GM18867 (cell line): Measurements from ENCODE around the gene SLC16A9.

ENCODE experiments used
- ATAC-seq: cut with Tn5 transposase; IDR thresholded peaks from one replicate; pipeline ENCODE4 v1.9.1; 2021; ENCODE audit warnings: mild to moderate bottlenecking, moderate library complexity; ENCODE audit not compliant: unreplicated experiment

Gene SLC16A9

DNA sequence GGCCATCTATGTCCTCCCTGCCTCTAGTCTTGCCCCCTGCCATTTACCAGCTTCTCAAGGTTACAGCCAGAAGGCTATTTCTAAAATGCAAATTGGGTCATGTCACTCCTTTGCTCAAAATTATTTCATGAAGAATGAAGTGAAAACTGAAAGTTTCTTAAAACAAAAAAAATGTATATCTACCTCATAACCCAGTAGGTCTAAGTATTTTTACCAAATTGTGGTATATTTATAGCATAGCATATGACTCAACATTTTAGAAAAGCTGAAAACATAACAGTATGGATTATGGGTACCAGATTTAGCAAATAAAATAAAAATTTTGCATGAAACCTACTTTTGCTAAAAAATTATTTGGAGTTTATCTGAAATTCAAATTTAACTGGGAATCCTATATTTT lies 78.4 kb downstream of the SLC16A9 start:
- peak; percentile 63 for ATAC-seq

DNA sequence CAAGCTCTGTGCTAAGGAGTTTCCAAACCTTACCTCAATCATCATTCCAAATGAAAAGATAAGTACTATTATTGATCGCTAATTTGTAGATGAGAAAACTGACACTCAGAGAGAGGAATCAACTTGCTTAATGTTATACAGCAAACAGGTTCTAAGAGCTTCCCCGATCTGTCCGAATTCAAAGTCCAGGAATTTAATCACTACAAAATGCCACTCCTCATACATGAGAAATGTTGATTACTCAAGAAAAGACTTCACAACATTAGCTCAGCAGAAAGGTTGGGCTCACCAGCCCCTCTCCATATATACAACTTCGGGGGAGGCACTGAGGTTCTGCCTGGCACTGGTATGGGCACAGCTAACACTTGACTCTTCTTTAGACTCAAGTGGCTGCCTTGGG lies 80.7 kb downstream of the SLC16A9 start:
- no peak for ATAC-seq

DNA sequence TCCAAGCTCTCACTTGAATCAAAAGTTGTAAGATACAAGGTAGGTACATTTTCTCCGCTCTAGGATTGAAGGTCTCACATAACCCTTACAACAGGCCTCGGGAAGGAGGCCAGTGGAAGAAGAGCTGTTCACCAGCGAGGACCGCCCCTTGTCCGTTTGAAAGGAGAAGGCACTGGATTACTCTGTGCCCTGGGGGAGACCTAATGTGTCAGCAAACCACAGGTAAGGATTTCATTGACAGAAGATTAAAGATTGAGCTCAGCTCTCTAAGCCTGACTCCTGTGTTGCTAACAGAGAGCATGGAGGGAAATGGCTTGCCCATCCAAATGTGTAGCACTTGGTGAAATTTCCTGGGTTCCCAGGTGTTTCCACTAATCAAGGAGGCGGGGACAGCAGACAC lies 81.2 kb downstream of the SLC16A9 start:
- ATAC-seq = no peak

DNA sequence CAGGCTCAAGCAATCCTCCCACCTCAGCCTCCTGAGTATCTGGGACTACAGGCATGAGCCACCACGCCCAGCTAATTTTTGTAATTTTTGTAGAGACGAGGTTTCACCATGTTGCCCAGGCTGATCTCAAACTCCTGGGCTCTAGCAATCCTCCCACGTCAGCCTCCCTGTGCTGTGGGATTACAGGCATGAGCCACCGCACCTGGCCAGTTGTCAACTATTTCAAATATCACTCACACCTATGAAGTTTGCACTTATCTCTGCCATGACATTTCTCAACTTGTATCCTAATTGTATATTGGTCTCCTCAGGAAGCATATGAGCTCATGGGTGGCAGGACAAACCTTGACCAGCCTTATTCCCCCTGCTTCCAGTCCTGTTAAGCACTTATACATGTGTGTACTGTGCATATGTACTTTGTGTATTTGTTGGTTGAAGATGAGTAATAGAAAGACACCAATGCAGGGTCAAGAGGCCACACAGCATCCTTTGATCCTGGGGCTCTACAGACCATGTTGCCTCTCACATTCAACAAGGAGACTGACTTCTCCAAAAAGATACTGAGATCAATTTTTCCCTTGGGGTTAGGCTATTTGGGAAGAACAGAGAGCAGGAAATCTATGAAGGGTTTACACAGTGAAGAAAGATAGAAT lies 82.2 kb downstream of the SLC16A9 start:
- no peak for ATAC-seq

DNA sequence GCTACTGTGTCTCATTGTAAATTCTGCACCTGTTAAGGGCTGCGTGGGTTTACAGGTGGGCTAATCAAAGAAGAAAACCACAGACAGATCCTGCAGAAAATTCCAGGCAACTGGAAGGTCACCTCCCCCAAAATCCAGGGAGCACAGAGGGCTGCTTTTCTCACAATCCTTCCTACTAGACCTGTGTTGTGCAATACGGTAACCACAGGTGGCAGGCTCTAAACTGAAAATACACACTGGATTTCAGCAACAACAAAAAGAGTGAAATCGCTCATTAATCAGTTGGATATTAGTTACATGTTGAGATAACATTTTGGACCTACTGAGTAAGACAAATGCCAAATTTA lies 83.2 kb downstream of the SLC16A9 start:
- no peak for ATAC-seq

DNA sequence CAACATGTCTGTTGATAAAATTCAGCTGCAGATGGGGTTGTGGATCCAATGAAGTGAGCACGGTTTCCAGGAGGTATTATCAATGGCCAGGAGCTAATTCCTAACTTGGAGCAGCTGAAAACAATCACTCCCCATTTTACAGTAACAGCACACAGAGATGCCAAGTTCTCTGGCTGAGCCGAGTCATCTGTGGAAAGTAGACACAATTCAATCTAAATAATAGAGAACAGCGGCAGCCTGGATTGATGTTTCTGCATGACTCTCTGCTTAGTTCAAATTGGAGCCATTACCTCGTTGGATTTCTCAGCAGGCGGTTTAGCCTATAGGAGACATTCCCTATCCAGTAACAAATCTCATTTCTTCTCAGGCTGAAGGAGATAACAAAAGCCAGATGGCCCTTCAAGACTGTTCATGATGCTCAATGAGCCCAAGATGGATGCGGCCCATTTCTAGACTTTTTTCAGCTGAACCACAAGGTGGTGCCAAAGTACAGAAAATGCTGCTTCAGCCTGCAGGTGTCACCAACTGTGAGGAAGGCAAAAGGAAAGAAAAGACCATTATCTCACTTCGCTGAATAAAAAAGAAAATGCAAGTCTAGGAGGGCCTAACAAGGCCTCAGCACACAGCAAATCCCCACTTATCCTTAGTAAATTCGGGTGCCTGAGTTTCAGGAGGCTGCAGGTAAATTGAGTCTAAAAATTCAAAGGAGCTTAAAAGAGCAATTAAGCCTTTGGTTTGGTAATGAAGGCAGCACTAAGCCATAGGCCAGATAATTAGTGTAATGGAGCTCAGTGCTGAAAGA lies 83.7 kb downstream of the SLC16A9 start:
- ATAC-seq = peak; percentile 89

DNA sequence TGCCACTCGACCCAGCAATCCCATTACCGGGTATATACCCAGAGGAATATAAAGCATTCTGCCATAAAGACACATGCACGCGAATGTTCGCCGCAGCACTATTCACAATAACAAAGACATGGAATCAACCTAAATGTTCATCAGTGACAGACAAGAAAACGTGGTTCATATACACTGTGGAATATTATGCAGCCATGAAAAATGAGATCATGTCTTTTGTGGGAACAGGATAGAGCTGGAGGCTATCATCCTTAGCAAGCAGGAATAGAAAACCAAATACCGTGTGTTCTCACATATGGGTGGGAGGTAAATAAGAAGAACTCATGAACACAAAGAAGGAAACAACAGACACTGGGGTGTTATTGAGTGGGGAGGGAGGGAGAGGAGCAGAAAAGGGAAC lies 84.7 kb downstream of the SLC16A9 start:
- no peak for ATAC-seq

DNA sequence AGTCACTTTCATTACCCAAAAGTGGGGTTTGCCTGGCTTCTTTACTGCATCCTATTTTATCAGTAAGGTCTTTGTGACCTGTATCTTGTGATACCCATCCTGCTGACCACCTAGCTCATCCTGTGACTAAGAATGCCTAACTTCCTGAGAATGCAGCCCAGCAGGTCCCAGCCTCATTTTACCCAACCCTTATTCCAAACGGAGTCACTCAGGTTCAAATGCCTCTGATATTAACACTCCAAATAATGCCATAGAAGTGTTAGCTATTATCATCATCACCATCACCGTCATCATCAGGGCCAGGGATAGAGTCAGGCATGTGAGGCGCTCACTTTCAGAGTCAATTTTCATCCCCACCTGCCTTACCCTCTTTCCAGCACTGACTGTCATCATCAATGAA lies 85.5 kb downstream of the SLC16A9 start:
- ATAC-seq = no peak

DNA sequence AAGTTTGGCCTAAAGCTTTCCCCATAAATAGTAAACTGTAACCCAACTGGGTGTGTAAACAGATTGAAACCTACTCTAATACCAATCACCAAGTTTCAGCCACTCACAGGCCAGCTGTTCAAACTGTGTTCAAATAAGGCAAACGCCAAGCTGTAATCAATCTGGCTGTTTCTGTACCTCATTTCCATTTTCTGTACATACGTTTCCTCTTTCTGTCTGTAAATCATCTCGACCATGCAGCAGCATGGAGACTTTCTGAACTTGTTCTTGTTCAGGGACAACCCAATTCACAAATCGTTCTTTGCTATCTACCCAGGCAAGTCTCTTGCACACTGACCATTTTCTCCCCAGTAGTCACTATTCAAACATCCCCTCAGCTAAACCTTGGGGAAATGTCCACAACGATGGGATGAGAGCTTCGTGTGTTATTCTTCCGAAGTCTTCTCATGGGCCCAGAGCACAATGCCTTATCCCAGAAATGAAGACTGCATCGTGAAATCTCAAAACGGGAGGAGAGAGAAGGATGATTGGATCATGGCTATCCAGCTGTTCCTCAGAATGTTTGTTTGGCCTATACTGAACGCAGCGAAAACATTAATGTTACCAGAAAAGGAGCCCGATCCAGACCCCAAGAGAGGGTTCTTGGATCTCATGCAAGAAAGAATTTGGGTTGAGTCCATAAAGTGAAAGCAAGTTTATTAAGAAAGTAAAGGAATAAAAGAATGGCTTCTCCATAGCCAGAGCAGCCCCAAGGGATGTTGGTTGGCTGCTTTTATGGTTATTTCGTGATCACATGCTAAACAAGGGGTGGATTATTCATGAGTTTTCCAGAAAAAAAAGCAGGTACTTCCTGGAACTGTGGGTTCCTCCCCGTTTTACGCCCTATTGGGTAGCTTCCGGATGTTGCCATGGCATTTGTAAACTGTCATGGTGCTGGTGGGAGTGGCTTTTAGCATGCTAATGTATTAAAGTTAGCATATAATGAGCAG lies 86.2 kb downstream of the SLC16A9 start:
- ATAC-seq = no peak

DNA sequence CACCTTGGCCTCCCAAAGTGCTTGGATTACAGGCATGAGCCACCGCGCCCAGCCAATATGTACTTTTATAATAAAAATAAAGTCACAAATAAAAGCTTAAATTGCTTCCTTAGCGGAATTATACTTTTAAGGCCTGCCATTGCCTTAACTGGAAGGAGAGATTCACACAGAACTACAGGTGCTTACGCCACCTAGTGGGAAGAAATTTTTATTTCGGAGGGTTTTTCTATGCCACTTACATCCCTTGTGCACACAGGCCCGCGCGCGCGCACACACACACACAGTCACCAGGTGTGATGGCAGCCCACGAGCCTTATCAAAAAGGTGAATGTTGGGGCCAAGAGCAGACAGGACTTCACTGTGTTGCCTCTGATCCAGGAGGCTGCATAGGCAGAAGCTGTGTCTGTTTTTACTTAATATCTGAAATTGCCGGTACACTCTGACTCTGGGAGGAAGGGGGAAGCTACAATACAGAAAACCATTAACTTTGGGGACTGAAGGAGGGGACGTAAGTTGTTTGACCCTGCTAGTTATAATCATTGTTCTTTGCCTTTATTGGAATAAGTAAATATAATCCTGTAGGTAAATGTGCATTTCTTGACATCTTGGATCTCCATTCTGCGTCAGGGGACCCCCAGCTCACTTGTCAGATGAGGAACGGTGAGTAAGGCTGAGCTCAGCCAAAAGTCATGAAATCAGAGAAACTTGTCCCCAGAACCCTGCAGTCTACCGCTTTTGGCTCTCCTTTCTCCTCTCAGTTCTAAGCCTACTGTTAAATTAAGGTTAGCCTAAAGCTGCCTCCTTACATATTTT lies 87.1 kb downstream of the SLC16A9 start:
- ATAC-seq = peak; percentile 48

DNA sequence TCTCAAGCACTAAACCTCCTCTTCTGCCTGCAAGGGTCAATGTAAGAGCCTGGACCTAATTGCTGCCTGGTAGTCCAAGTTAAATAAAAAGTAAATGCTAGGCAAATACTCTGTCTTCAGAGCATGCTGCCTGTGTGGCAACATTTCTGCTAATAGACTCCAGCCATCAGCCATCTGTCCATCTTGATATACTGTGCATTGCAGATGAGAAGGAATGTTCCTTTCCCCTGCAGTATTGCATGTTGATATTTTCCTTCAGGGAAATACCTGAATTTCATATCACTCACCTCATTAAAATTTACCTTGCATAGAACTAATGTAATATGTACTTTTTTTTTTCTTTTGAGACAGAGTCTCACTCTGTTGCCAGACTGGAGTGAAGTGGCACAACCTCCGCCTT lies 87.9 kb downstream of the SLC16A9 start:
- no peak for ATAC-seq

DNA sequence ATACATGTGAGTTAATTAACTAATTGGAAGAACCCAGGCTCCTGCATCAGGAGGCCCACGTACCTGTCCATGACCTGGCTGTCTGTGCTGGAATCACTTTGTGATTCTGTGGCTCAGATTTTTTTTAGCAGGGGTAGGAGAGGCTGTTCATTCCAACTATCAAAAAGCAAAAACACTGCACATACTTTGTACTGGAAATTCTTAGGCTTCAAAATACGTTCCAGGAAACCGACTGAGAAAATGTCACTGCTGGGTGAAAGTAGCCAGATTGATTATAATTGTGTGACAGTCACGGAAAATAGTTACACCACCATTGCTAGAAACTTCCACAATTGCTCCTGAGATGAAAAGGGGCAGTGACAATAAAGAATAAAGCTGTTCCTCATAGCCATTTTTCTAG lies 91.0 kb downstream of the SLC16A9 start:
- ATAC-seq = no peak

DNA sequence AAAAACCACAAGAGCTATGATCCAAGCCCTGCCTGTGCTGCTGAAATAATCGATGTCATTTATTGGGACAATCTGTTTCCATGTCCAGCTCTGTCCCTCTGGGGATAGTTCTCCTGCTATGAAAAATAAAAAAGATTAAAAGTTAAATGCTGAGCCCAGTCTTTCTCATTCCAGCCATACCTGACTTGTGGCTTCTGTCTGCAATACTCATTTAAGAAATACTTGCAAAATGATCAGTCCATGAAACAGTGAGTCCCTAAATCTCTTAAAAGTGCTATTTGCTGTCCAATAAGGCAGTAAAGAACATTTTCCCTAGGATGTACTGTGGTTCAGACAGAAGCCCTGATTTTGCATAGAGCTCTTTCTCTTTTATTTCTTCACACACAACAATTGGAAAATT lies 91.7 kb downstream of the SLC16A9 start:
- no peak for ATAC-seq

DNA sequence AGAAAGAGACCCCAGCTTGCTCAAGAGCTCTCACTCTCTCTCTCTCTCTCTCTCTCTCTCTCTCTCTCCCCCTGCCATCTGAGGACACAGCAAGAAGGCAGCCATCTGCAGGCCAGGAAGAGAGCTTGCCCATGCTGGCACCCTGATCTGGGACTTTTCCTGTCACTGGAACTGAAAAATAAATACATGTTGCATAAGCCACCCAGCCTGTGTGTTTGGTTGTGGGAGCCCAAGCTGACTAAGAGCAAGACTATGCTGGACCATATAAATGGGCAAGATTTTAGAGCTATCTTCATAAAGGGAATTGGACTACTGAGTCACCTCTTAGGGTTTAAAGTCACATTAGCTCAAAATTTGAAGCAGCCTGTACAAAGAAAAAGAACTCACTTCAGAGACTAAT lies 98.6 kb downstream of the SLC16A9 start:
- ATAC-seq = no peak

DNA sequence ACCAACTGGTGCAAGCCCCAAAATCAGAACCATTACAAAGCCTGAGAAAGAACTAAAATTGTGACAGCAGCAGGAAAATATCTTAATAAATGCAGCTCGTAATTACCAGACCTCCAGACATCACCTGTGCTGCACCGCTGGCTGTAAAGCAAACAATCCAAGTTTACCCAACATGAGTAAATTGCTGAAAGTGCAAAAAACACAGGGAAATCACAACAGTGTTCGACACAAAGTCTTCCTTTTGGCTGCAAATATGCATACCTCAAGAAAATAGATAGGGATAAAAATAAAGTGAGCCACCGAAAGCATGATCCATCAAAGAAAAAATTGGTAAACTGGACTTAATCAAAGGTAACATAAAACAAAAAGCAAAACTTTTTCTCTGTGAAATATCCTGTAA lies 101.7 kb downstream of the SLC16A9 start:
- no peak for ATAC-seq

DNA sequence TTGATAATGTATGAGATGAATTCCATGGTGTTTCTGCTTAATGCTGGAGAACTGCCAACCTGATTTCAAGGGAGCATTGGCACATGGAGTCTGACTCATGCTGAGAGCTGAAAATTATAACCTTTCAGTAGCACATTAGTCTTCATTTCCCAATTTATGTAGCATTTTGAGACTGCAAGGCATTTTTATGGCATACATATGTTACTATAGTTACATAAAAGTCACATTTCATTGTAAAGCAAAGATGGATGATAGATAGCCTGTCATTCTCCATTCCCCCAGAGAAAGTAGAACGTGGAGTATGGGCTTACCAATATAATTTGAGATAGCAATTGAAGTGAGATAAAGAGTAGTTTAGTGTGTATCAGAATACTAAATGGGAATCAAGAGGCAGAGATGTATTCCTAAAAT lies 103.1 kb downstream of the SLC16A9 start:
- ATAC-seq = no peak

DNA sequence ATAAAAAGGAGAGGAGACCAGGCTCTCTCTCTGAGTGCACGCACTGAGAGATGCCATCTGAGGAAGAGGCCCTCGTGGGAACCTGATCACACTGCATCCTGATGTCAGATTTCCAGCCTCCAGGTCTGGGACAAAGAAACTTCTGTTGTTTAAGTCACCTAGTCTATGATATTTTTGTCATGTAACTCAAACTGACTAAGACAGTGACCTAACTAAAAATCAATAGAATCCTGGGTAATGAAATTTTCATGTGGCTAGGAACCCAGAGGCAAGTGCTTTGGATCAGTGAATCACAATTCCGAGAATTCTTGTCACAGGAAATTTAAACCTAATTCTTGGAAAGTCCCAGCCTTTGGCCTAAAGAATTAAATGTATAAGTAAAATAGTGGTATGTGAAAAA lies 107.7 kb downstream of the SLC16A9 start:
- ATAC-seq = no peak
